Keratinocyte (primary cell): ENCODE data around the gene NEUROD1. TPM values are rescaled to one million over a fixed set of nuclear protein-coding genes. Genes with fewer than 3 reads are reported as not detected.

Experiments used
- DNase-seq: peaks from one replicate; pipeline ENCODE4 v3.0.0-alpha.2; 2011; ENCODE audit warnings: low read depth, missing footprints, low spot score
- FAIRE-seq: peaks from 2 replicates; lab custom pipeline; 2011; peaks lifted over from hg19 to GRCh38; lab: Jason Lieb, UNC
- H2AFZ ChIP-seq: 2 replicates; pipeline ENCODE4 v1.6.0; 2012; ENCODE audit warnings: low read length, control low read depth, inconsistent platforms; ENCODE audit not compliant: control insufficient read depth
- H3K27ac ChIP-seq: 2 replicates; pipeline ENCODE4 v1.5.1; 2011; ENCODE audit warnings: low read length; ENCODE audit not compliant: control insufficient read depth, insufficient read depth
- H3K27me3 ChIP-seq: 3 replicates; pipeline ENCODE4 v1.6.0; 2011; ENCODE audit warnings: low read length; ENCODE audit not compliant: control insufficient read depth, insufficient read depth; ENCODE audit errors: extremely low read depth
- H3K36me3 ChIP-seq, 2 experiments: 2 replicates in 1 of 2; 3 replicates in 1 of 2; pipeline ENCODE4 v1.5.1; 2011; ENCODE audit warnings: low read length in 2 of 2, mild to moderate bottlenecking in 1 of 2; ENCODE audit not compliant: control insufficient read depth in 2 of 2, insufficient read depth in 2 of 2; ENCODE audit errors: extremely low read depth in 1 of 2
- H3K4me1 ChIP-seq: 3 replicates; pipeline ENCODE4 v1.5.1; 2011; ENCODE audit warnings: low read length; ENCODE audit not compliant: control insufficient read depth, insufficient read depth; ENCODE audit errors: extremely low read depth
- H3K4me2 ChIP-seq: 3 replicates; pipeline ENCODE4 v1.6.0; 2011; ENCODE audit warnings: low read depth, low read length; ENCODE audit not compliant: control insufficient read depth, insufficient read depth; ENCODE audit errors: extremely low read depth
- H3K4me3 ChIP-seq, 3 experiments: fragments of 200-600 bp in 1 of 3; sonication (generic) in 1 of 3; 2 replicates in 2 of 3; 3 replicates in 1 of 3; pipeline ENCODE4 v1.5.1; 2011 to 2016; ENCODE audit warnings: low read length in 3 of 3, mild to moderate bottlenecking in 3 of 3, control low read depth in 2 of 3, inconsistent platforms in 1 of 3, low read depth in 1 of 3, mixed read lengths in 1 of 3, mixed run types in 1 of 3, moderate library complexity in 1 of 3; ENCODE audit not compliant: control insufficient read depth in 2 of 3, insufficient read depth in 2 of 3; ENCODE audit errors: extremely low read depth in 1 of 3
- H3K79me2 ChIP-seq: 2 replicates; pipeline ENCODE4 v1.6.0; 2012; ENCODE audit warnings: low read length; ENCODE audit not compliant: control insufficient read depth, insufficient read depth
- H3K9ac ChIP-seq: 3 replicates; pipeline ENCODE4 v1.6.0; 2011; ENCODE audit warnings: low read length; ENCODE audit not compliant: control insufficient read depth, insufficient read depth; ENCODE audit errors: extremely low read depth
- H3K9me1 ChIP-seq: 3 replicates; pipeline ENCODE4 v1.6.0; 2011; ENCODE audit warnings: low read length; ENCODE audit not compliant: control insufficient read depth, insufficient read depth; ENCODE audit errors: extremely low read depth
- H3K9me3 ChIP-seq: 2 replicates; pipeline ENCODE4 v1.5.1; 2012; ENCODE audit warnings: low read depth, low read length; ENCODE audit not compliant: control insufficient read depth
- H4K20me1 ChIP-seq: 3 replicates; pipeline ENCODE4 v1.6.0; 2011; ENCODE audit warnings: low read length; ENCODE audit not compliant: control insufficient read depth, insufficient read depth; ENCODE audit errors: extremely low read depth
- EZH2 ChIP-seq: IDR thresholded peaks from one replicate; pipeline ENCODE4 v1.6.1; 2012; ENCODE audit warnings: inconsistent platforms, mild to moderate bottlenecking, low read length, moderate library complexity
- dilution Hi-C: fragments of 300-500 bp; cut with MboI; formaldehyde crosslinking; loops from one replicate; pipeline ENCODE4 v1.7.0; 2020; ENCODE audit warnings: low sequenced_read_pairs; ENCODE audit not compliant: extremely low pct_ligation_motif_present
- polyA plus RNA-seq, 5 experiments: library from polyadenylated mRNA; depleted of rRNA in 3 of 5; stranded (reverse) in 3 of 5; stranded (forward) in 1 of 5; unstranded in 1 of 5; fragments of >200 nt; gene quantifications; 1 replicate in 1 of 5; 2 replicates in 3 of 5; 3 replicates in 1 of 5; pipeline versions ENCODE4 v1.2.1 to v1.2.3, GENCODE V29; 2011 to 2012; ENCODE audit warnings: missing spikeins in 2 of 5, low read depth in 1 of 5, low replicate concordance in 1 of 5
- TF ChIP-seq, protein P1 (sequence below), 3 experiments: IDR thresholded peaks in 1 of 3; conservative IDR thresholded peaks in 1 of 3; optimal IDR thresholded peaks in 1 of 3; 2 replicates in 2 of 3; 3 replicates in 1 of 3; pipeline versions ENCODE3 to v1.5.1; 2011; ENCODE audit warnings: low read length in 3 of 3, mild to moderate bottlenecking in 3 of 3, moderate library complexity in 2 of 3, control low read depth in 1 of 3, inconsistent platforms in 1 of 3; ENCODE audit not compliant: insufficient read depth in 2 of 3; ENCODE audit errors: extremely low read depth in 1 of 3

Gene NEUROD1
- polyA plus RNA-seq, 1 donor (not counting 4 experiments of a cell fraction or from before 2014, with no cell fraction given) = not detected

DNA sequence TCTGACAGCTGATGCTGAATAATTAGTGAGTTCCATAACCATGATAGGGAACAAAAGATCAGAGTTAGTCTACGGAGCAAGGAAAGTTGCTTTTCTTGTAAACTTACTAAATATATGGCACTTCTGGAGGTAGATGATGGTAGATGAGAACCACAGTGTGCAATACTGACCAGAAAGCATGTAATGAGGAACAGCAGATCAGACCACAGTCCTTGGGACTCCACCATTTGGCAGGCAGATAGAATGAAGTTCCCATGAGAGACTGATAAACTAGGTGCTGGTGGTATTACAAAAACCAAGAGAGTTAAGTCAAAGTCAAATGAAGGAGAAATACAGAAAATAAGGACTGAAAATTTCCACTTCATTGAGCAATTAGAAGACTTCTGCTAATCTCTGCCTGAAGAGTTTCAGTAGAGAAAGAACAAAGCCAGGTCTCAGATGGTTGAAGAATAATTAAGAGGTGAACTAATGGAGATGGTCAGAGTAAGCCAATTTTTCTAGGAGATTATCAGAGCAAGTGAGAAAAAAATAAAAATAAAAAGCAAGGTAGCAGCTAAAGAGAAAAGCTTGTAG lies 33.8 kb downstream of the NEUROD1 start:
- H3K4me2 ChIP-seq = no peak overlapping the region
- TF ChIP-seq EZH2 = no peak
- TF ChIP-seq, protein P1, sequence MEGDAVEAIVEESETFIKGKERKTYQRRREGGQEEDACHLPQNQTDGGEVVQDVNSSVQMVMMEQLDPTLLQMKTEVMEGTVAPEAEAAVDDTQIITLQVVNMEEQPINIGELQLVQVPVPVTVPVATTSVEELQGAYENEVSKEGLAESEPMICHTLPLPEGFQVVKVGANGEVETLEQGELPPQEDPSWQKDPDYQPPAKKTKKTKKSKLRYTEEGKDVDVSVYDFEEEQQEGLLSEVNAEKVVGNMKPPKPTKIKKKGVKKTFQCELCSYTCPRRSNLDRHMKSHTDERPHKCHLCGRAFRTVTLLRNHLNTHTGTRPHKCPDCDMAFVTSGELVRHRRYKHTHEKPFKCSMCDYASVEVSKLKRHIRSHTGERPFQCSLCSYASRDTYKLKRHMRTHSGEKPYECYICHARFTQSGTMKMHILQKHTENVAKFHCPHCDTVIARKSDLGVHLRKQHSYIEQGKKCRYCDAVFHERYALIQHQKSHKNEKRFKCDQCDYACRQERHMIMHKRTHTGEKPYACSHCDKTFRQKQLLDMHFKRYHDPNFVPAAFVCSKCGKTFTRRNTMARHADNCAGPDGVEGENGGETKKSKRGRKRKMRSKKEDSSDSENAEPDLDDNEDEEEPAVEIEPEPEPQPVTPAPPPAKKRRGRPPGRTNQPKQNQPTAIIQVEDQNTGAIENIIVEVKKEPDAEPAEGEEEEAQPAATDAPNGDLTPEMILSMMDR (optimal IDR thresholded peaks at IDR 0.05 in 1 of 3, IDR thresholded peaks at IDR 0.05 in 1 of 3, conservative IDR thresholded peaks at IDR 0.05 in 1 of 3; ENCODE audit: extremely low read depth in 1 of 3, insufficient read depth in 2 of 3, low read length in 3 of 3) = no peak
- H3K27ac ChIP-seq = no peak overlapping the region
- H3K9me1 ChIP-seq = no peaks in the 10 kb centered on the region
- H3K79me2 ChIP-seq = no peaks in the 10 kb centered on the region
- no peaks in the 10 kb centered on the region for H3K4me1 ChIP-seq
- H3K27me3 ChIP-seq = peaks cover 6% of the 10 kb centered on the region
- FAIRE-seq = no peak
- H3K9ac ChIP-seq = no peak overlapping the region
- no peaks in the 10 kb centered on the region for H3K9me3 ChIP-seq
- DNase-seq = no peak
- H2AFZ ChIP-seq = no peak overlapping the region
- H3K4me3 ChIP-seq = no peak overlapping the region
- H4K20me1 ChIP-seq = no peaks in the 10 kb centered on the region
- dilution Hi-C loops = no loop called here
- H3K36me3 ChIP-seq = no peaks in the 10 kb centered on the region

DNA sequence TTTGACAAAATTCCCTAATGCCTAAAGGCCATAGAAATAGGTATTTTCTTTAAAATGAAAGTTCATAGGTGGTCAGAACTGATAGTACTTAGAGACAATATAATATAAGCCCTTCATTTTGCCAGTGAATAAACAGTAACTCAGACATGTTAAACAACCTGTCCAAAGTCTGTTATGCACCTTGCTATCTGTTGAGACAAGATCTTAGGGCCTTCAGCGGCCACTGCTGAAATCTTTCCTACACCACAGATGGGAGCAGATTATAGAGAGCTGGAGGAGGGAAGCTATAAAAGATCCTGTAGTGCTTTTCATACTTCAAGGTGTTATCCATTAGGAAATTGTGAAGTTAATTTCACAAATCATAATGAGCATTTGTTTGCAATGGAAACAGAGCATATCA lies 37.2 kb downstream of the NEUROD1 start:
- Histone ChIP-seq H2AFZ (no peak overlapping the region), H3K9me3 (no peaks in the 10 kb centered on the region), H3K4me3 (no peak overlapping the region), H3K27ac (no peak overlapping the region), H3K36me3 (no peaks in the 10 kb centered on the region), H3K4me1 (no peaks in the 10 kb centered on the region), H3K79me2 (no peaks in the 10 kb centered on the region), H3K9ac (no peak overlapping the region), H3K27me3 (peaks cover 6% of the 10 kb centered on the region), H3K9me1 (no peaks in the 10 kb centered on the region), H3K4me2 (no peak overlapping the region), H4K20me1 (no peaks in the 10 kb centered on the region)
- TF ChIP-seq, protein P1 (optimal IDR thresholded peaks at IDR 0.05 in 1 of 3, IDR thresholded peaks at IDR 0.05 in 1 of 3, conservative IDR thresholded peaks at IDR 0.05 in 1 of 3; ENCODE audit: extremely low read depth in 1 of 3, insufficient read depth in 2 of 3, low read length in 3 of 3) = no peak
- no peak for TF ChIP-seq EZH2
- dilution Hi-C loops = no loop called here
- FAIRE-seq (no peak), DNase-seq (no peak)
